NCI-H1694 treated with DMSO at 0.1 percent for 48 hours (cell line): ENCODE results near the gene GADD45GIP1.

Experiments used
- DNase-seq: peaks from one replicate; lab custom pipeline; 2025; lab: John Stamatoyannopoulos, UW

Gene GADD45GIP1

DNA sequence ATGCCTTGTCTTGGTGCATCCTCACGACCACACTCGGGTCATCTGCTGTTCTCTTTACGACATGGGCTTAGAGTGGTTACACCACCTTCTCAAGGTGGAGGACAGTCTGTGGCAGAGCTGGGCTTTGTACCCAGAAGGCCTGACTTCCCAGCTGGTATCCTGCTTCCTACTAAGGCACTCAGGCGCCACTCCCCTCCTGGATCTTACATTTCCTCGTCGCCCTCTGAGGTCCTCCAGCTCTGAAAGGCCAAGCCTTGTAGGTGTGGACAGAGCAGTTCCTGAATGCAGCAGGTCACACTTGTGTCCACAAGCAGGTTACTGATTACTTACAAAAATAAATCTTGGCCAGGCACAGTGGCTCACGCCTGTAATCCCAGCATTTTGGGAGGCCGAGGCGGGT is 49.9 kb downstream of the GADD45GIP1 start:
- no peak for DNase-seq
